Choroid plexus epithelial cell (primary cell): ENCODE measurements around the gene LGR5.
A peak's percentile ranks its signal among the peaks of the same experiment; 100 is the strongest.

Experiments used
- DNase-seq: peaks from one replicate; pipeline ENCODE4 v3.0.0-alpha.2; 2010; ENCODE audit warnings: low read depth
- H3K4me3 ChIP-seq: 2 replicates; pipeline ENCODE4 v1.5.1; 2011; ENCODE audit warnings: low read depth, mild to moderate bottlenecking, control low read depth, low read length, moderate library complexity
- CTCF ChIP-seq: conservative IDR thresholded peaks from 2 replicates; pipeline ENCODE4 v1.5.1; 2011; ENCODE audit warnings: low read depth, mild to moderate bottlenecking, control low read depth, inconsistent platforms, low read length, moderate library complexity

LGR5 gene

DNA sequence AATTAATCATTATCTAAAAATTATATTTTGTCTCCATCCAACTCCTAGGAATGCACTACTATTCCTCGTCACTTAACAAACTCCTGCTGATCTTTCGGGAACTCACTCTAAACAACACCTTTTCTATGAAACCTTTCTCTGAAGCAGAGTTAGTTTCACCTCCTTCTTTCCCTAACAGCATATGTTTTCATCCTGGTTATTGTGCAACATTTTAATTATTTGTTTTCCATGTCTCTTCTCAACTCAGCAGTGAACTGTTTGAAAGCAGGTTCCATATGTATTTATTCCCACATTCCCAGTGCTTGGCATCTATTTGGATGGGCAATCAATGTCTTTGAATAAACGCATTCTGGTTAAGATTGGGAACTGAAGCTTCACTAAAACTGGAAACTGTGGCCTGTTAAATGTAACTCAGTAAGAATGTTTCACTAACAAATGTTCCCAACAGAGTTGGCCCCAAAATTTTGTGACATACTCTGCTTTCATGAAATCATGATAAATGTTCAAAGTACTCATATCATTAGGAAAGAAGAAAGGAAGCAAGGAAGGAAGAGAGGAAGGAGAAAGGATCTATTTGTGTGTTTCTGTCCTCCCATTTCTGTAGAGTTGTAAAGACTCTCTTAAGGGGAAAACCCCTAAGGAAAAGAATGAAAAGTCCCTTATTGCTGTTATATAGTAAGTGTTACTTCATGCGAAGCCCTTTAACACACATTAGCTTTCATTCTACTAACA lies 13.9 kb upstream of the LGR5 start:
- H3K4me3 ChIP-seq = no peak overlapping the region
- TF ChIP-seq CTCF = no peak
- DNase-seq = no peak

GRCh38 chr12:71426300-71427047 lies 13.1 kb upstream of the LGR5 start:
- peak; percentile 45 for DNase-seq
- no peak overlapping the region for H3K4me3 ChIP-seq
- no peak for TF ChIP-seq CTCF

- no peak for DNase-seq
- H3K4me3 ChIP-seq = no peak overlapping the region
- no peak for TF ChIP-seq CTCF
These were observed 8.8 kb upstream of the LGR5 start for GRCh38 chr12:71430756-71431155.

GRCh38 chr12:71431991-71432390 lies 7.6 kb upstream of the LGR5 start:
- no peak for TF ChIP-seq CTCF

GRCh38 chr12:71432936-71433335 lies 6.7 kb upstream of the LGR5 start:
- no peak for TF ChIP-seq CTCF
- H3K4me3 ChIP-seq = no peak overlapping the region
- DNase-seq = no peak

More at GRCh38 chr12:71431991-71432390, 7.6 kb upstream of the LGR5 start:
- no peak for DNase-seq
- no peak overlapping the region for H3K4me3 ChIP-seq

DNA sequence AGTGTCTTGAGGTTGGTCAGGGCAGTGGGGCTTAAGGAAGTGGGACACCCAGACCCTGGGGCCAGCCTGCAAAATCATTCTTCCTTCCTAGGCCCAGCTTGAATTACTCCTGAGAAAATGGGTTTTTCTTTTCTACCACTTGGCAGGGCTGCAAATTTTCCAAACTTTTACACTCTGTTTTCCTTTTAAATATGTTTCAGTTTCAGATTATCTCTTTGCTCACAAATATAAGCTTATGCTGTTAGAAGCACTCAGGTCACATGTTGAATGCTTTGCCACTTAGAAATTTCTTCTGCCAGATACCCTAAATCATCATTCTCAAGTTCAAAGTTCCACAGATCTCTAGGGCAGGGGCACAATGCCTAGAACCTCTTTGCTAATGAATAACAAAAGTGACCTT lies 2.9 kb upstream of the LGR5 start:
- no peak for TF ChIP-seq CTCF
- no peak for DNase-seq
- no peak overlapping the region for H3K4me3 ChIP-seq
